Measurements from ENCODE around the gene TBKBP1.

Gene TBKBP1

DNA sequence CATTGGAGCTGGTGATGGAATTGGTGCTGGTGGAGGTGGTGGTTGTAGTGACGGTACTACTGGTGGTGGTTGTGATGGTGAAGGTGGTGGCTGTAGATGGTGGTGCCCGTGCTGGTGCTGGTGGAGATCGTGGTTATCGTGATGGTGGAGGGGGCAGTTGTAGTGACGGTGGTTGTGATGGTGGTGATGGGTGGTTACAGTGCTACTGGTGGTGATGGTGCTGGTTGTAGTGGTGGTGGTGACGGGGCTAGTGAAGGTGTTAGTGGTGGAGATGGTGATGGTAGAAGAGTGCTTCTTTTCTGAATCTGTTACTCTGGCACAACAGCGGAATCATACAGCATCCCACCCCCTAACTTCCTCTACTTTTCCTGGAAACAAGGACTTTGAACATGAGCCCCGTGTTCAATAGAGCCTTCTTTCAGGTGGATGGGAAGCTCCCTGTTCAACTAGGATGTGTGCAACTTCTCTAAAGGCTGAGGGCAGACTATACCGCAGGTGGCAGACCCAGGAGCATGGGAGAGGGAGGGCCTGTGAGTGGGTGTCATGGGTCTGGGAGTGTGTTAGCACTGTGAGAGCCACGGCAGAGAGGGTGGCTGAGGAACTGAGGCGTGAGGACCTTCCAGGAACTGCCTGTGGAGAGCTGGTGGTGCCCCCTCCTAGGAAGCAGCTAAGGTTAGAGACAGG lies 47.3 kb downstream of the TBKBP1 start:
- no peak overlapping the region for H3K4me3 ChIP-seq (ENCODE audit: low read length)
- TF ChIP-seq, protein P1, sequence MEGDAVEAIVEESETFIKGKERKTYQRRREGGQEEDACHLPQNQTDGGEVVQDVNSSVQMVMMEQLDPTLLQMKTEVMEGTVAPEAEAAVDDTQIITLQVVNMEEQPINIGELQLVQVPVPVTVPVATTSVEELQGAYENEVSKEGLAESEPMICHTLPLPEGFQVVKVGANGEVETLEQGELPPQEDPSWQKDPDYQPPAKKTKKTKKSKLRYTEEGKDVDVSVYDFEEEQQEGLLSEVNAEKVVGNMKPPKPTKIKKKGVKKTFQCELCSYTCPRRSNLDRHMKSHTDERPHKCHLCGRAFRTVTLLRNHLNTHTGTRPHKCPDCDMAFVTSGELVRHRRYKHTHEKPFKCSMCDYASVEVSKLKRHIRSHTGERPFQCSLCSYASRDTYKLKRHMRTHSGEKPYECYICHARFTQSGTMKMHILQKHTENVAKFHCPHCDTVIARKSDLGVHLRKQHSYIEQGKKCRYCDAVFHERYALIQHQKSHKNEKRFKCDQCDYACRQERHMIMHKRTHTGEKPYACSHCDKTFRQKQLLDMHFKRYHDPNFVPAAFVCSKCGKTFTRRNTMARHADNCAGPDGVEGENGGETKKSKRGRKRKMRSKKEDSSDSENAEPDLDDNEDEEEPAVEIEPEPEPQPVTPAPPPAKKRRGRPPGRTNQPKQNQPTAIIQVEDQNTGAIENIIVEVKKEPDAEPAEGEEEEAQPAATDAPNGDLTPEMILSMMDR (IDR thresholded peaks at IDR 0.05; ENCODE audit: insufficient read depth, low read depth, low read length, missing control alignments), result no peak
- no peak for DNase-seq (ENCODE audit: low read depth)

DNA sequence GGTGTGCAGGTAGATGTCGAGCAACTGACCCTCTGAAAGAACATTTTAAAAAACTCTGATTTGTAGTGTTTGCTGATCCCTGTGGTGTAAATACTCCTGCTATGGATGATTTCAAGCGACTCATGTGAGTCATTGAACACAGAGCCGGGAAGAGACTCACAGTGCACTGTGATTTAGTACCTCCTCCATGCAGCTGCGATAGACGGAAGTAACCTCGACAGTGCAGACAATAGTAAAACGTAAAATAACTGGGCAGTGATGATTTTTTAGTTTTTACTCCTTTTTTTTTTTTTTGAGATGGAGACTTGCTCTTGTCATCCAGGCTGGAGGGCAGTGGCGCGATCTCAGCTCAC lies 47.8 kb downstream of the TBKBP1 start:
- H3K4me3 ChIP-seq (ENCODE audit: low read length), result no peak overlapping the region
- TF ChIP-seq, protein P1 (IDR thresholded peaks at IDR 0.05; ENCODE audit: insufficient read depth, low read depth, low read length, missing control alignments), result no peak
- no peak for DNase-seq (ENCODE audit: low read depth)

DNA sequence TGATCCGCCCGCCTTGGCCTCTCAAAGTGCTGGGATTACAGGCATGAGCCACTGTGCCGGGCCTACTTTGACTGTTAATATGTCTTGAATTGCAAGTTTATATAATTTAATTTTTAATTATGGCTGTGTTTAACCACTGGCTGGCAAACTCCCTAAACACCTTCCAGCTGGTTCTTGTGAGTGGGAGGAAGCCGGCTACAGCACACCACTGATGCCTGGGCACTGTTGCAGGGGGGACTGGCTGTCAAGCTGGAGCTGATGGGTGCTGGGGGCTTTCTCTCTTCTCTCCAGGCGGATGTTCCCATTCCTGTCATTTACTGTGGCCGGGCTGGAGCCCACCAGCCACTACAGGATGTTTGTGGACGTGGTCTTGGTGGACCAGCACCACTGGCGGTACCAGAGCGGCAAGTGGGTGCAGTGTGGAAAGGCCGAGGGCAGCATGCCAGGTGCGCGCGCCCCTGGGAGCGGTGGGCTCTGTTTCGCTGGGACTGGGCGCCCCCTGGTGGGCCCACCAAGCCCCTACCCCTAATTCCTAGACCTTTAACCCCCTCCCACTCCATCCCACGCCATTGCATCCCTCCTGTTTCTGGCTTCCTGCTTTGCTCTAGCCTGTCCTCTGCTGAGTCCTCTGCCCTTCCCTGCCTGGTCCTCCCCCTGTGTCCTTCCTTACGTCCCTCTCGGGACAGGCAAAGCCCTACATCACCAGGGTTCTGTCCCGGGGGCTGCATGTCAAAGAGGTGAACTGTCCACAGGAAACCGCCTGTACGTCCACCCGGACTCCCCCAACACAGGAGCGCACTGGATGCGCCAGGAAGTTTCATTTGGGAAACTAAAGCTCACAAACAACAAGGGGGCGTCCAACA lies 48.6 kb downstream of the TBKBP1 start:
- TF ChIP-seq, protein P1 (IDR thresholded peaks at IDR 0.05; ENCODE audit: insufficient read depth, low read depth, low read length, missing control alignments), result no peak
- no peak for DNase-seq (ENCODE audit: low read depth)
- no peak overlapping the region for H3K4me3 ChIP-seq (ENCODE audit: low read length)

DNA sequence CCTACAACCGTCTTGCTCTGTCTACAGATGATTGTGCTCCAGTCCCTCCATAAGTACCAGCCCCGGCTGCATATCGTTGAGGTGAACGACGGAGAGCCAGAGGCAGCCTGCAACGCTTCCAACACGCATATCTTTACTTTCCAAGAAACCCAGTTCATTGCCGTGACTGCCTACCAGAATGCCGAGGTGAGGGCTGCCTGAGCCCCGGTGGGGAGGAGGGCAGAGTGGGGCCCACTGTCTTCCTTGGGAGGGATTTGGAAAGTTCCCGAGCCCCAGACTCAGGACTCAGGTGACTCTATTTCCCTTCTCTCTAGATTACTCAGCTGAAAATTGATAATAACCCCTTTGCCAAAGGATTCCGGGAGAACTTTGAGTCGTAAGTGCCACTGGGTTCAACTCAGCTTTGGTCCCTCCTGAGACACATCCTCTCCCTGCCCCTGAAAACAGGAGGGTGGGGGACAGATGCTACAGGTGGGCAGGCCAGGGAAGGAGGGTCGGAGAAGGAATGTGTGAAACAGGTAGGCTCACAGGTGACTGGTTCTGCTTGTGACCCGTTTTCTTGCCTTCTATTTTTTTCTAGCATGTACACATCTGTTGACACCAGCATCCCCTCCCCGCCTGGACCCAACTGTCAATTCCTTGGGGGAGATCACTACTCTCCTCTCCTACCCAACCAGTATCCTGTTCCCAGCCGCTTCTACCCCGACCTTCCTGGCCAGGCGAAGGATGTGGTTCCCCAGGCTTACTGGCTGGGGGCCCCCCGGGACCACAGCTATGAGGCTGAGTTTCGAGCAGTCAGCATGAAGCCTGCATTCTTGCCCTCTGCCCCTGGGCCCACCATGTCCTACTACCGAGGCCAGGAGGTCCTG lies 50.4 kb downstream of the TBKBP1 start:
- TF ChIP-seq, protein P1 (IDR thresholded peaks at IDR 0.05; ENCODE audit: insufficient read depth, low read depth, low read length, missing control alignments), result no peak
- no peak overlapping the region for H3K4me3 ChIP-seq (ENCODE audit: low read length)
- DNase-seq (ENCODE audit: low read depth), result no peak

- TF ChIP-seq, protein P1 (IDR thresholded peaks at IDR 0.05; ENCODE audit: insufficient read depth, low read depth, low read length, missing control alignments), result no peak
- no peak overlapping the region for H3K4me3 ChIP-seq (ENCODE audit: low read length)
- DNase-seq (ENCODE audit: low read depth), result no peak
These were observed 51.0 kb downstream of the TBKBP1 start for GRCh38 chr17:47745037-47745380.

DNA sequence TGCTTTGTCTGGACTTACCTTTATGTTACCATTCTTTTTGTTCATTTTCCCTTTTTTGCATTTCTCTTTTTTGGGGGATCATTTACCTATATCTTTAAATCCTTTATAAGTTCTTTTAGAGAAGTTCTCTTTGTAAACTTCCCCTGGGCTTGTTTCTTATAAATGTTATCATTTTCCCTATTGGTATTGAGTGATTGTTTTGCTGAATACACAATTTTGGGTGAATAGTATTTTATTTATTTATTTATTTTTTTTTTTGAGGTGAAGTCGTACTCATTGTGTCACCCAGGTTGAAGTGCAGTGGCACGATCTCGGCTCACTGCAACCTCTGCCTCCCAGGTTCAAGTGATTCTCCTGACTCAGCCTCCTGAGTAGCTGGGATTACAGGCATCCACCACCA lies 57.5 kb downstream of the TBKBP1 start:
- no peak overlapping the region for H3K4me3 ChIP-seq (ENCODE audit: low read length)
- no peak for DNase-seq (ENCODE audit: low read depth)
- TF ChIP-seq, protein P1 (IDR thresholded peaks at IDR 0.05; ENCODE audit: insufficient read depth, low read depth, low read length, missing control alignments), result no peak

Measured in epithelial cell of esophagus (primary cell).